Activated naive CD4-positive, alpha-beta T cell (primary cell): ENCODE measurements around the gene ERBIN.
"Not testable (repeated sequence)": the region's sequence is repeated elsewhere in the genome, so short reads cannot be mapped to it uniquely, and the experiment has no call there.

Experiments
- DNase-seq, 4 experiments: peaks; one replicate each; lab custom pipeline; 2025; lab: John Stamatoyannopoulos, UW

Gene ERBIN, protein sequence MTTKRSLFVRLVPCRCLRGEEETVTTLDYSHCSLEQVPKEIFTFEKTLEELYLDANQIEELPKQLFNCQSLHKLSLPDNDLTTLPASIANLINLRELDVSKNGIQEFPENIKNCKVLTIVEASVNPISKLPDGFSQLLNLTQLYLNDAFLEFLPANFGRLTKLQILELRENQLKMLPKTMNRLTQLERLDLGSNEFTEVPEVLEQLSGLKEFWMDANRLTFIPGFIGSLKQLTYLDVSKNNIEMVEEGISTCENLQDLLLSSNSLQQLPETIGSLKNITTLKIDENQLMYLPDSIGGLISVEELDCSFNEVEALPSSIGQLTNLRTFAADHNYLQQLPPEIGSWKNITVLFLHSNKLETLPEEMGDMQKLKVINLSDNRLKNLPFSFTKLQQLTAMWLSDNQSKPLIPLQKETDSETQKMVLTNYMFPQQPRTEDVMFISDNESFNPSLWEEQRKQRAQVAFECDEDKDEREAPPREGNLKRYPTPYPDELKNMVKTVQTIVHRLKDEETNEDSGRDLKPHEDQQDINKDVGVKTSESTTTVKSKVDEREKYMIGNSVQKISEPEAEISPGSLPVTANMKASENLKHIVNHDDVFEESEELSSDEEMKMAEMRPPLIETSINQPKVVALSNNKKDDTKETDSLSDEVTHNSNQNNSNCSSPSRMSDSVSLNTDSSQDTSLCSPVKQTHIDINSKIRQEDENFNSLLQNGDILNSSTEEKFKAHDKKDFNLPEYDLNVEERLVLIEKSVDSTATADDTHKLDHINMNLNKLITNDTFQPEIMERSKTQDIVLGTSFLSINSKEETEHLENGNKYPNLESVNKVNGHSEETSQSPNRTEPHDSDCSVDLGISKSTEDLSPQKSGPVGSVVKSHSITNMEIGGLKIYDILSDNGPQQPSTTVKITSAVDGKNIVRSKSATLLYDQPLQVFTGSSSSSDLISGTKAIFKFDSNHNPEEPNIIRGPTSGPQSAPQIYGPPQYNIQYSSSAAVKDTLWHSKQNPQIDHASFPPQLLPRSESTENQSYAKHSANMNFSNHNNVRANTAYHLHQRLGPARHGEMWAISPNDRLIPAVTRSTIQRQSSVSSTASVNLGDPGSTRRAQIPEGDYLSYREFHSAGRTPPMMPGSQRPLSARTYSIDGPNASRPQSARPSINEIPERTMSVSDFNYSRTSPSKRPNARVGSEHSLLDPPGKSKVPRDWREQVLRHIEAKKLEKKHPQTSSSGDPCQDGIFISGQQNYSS (N-terminal part only)

DNA sequence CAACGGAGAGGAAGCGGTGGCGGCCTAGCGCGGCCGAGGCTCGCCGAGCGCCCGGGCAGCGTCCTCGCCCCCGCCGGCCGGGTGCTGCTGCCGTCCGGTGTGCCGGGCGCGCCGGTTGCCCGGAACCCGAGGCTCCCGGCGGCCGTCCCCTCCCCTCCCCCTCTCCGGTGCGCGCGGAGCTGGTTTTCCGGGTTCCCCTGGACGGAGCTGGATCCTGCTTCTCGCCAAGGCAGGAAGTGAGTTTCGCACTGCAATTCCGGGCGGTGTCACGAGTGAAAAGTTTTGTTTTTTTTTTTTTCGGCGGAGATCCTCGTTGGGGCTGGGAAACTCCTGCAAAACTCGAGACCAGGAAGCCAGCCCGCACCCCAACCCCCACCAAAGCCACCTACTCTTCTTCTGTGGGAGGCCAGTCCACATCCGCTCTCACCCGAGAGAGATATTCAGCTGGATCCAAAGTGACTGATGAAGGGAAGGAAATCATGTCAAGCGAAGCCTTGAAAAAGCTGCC is at the start of gene ERBIN:
Gene ERBIN (plus strand): TSS at position 300 of the 508 bp plus-strand sequence. CDS start 66,144 bp downstream, outside the sequence.
- peak; percentile 24 to 64 (median 52) for DNase-seq

DNA sequence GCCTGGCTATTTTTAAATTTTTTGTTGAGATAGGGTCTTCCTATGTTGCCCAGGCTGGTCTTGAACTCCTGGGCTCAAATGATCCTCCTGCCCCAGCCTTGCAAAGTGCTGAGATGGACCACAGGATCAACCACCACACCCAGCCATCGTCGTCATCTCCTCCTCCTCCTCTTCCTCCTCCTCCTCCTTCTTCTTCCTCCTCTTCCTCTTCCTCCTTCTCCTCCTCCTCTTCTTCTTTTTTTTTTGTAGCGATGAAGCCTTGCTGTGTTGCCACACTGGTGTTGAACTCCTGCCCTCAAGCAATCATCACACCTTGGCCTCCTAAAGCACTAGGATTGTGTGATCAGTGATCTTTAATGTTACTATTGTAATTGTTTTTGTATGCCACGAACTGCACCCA is 49.4 kb upstream of the ERBIN start:
- no peak for DNase-seq

DNA sequence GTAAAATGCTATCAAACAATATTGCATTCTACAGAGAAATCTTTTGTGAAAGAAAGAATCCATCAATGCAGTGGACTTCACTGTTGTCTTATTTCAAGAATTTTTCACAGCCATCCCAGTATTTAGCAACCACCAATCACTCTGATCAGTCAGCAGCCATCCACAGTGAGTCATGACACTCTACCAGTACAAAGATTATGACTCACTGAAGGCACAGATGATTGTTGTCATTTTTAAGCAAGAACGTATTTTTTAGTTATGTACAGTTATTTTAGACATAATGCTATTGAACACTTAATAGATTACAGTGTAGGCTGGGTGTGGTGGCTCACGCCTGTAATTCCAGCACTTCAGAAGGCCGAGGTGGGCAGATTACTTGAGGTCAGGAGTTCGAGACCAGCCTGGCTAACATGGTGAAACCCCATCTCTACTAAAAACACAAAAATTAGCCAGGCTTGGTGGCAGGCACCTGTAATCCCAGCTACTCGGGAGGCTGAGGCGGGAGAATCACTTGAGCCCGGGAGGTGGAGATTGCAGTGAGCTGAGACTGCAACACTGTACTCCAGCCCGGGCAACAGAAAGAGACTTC is 46.6 kb upstream of the ERBIN start:
- not testable (repeated sequence) for DNase-seq

DNA sequence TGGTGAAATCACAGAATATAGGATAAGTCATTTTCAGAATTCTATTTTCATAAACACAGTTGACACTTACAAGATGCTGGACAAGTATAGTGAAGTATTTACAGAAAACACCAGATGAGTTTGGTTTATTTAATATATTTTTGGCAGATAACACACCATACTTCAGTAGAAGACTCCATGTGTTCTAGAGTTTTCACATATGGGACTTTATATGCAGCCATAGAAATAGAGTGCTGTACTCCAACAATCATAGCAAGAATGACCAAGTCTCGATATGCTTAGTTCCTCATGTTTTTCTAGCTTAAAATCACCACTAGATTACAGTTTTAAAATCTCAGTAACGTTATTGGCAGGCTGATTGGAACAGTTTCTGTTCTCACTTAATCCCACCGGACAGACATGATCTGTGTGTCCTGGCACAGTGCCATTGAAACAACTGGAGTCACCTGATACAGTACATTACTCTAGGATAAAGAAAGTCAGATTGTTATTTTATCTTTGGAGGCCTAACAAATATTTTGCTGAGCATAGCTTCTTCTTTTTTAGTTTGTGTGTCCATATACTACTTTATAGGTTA is 45.8 kb upstream of the ERBIN start:
- DNase-seq, result no peak

DNA sequence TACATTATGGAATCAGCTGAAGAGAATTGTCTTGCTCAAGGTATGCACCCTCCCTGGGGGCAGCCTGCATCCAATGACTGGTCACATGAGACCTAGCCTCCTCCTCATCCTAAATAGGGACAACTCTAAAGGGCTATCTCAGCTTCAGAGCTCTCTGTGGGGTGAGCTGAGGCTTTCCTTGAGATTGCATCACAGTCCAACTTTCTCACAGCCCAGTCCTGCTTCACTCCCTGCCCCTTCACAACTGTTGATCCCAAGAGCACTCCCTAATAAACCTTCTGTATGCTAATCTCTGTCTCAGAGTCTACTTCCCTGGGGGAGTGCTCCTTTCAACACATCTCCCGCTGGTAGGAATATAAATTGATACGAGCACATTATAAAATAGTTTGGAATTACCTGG is 44.1 kb upstream of the ERBIN start:
- no peak for DNase-seq

DNA sequence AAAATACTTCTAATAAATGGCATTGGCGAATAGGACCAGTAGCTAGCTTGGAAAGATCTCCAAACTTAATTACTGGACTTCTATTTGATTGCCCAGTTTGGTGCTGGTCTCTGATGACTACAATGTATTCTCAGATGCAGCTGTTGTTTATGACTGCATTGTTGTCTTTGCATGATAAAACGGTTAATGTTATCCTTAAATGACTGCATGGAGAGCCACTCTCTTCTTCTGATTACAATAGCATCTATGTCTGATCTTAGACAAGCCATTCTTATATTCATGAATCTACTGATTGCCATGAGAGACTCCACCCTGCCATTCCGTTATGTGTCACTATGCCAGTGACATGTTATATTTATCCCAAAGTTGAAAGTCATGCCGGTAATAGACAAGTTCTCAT is 42.9 kb upstream of the ERBIN start:
- no peak for DNase-seq

DNA sequence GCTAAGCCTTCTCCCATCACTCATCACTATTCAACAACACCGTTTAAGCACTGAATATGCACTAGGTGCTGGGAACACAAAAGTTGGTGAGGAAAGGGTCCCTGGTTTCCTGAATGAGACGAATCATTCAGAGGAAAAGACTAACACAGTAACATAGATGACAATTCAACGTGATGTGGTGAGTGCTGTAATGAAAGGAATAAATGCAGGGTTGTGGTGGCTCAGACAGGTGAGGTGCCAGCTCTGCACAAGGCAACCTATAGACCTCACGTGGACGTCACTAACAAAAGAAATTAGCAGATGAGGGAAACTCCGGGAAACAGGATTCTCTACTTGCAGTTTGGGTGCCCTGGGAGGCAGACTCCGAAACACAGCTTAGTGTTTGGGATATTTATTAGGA is 40.0 kb upstream of the ERBIN start:
- no peak for DNase-seq

DNA sequence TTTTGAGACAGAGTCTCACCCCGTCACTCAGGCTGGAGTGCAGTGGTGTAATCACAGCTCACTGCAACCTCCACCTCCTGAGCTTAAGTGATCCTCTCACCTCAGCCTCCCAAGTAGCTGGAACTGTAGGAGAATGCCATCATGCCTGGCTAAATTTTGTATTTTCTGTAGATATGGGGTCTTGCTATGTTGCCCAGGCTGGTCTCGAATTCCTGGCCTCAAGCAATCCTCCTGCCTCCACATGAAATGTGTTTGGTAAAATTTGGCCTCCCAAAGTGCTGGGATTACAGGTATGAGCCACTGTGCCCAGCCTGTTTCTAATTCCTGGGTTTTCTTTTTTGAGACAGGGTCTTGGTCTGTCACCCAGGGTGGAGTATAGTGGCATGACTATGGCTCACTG is 34.4 kb upstream of the ERBIN start:
- not testable (repeated sequence) for DNase-seq

DNA sequence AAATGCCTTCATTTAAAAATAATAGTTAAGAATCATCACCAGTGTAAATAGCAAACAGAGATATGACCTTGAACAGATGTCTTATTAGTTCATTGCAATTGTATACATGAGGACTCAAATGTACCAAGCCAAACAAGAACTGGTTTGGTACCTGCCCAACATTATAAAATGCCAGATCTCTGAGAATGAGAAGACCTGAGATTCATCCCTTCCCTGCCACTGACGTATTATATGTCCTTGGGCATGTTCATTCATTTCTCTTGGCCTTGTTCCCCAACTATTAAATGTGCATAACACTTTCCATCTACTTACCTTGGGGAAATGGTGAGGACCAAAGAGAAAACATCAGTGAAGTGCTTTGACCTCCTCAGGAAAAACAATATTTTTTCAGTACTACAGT is 33.6 kb upstream of the ERBIN start:
- no peak for DNase-seq

DNA sequence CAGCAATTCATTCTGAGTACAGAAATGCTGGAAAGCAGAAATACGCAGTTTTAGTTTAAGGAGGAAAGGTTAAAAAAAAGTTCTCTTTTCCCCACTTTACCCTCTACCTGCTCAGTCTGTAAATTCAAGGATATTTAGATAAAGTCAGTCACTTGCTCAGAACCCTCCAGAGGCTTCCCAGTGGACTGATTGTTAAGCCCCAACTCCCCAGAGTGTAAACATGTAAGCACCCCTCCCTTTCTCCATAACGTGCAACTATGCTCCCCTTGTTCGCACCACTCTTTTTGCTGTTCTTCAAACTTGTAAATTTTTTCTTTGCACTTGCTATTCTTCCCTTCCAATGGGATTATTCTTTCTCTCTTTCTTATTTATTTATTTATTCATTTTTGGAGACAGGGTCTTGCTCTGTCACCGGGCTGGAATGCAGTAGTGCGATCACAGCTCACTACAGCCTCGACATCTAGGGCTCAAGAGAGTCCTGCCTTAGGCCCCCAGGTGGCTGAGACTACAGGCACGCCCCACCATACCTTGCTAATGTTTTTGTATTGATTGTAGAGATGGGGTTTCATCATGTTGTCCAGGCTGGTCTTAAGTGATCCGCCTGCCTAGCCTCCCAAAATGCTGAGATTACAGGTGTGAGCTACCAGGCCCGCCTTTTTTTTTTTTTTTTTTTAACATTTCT is 32.5 kb upstream of the ERBIN start:
- no peak for DNase-seq

DNA sequence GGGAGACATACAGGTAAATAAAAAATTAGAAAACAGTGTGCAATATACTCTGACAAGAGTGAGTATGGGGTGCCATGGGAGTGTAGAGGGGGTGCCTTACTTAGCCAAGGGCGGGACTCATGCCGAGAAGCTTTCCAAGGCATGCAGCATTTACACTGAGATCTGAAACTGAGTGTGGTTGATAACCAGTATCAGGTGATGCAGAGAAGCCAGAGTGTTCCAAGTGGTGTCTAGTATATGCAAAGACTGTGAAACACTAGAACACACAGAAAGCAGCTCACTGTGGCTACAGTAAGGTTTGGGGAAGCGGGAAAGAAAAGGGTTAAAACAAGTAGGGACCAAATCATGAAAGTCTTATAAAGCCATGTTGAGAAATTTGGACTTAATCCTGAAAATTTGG is 30.5 kb upstream of the ERBIN start:
- no peak for DNase-seq

DNA sequence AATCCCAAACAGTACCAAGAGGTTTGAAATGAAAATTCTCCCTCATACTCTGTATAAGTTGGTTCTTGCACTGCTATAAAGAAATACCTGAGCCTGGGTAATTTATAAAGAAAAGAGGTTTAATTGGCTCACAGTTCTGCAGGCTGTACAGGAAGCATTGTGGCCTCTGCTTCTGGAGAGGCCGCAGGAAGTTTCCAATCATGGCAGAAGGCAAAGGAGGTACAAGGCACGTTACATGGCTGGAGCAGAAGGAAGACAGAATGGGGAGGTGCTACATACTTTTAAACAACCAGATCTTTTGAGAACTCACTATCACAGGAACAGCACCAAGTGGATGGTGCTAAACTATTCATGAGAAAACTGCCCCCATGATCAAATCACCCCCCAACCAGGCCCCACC is 25.6 kb upstream of the ERBIN start:
- no peak for DNase-seq

DNA sequence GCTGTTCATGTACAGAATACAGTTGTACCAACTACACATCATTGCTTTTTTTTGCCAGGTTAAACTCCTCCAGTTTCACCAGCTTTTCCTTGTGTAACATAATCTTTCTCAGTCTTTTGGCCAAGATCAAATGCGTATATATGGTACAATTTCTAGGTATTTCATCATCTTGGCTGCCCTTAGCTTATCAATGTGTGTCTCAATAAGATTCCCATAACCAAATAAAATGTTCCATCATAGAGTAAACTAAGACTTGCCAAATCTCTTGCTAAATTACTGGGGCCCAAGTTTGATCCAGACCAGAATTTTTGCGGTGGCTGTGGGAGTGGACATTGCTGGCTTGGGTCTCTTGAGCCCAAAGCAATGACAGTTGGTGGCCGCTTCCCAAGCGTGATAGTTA is 24.3 kb upstream of the ERBIN start:
- DNase-seq, result no peak

DNA sequence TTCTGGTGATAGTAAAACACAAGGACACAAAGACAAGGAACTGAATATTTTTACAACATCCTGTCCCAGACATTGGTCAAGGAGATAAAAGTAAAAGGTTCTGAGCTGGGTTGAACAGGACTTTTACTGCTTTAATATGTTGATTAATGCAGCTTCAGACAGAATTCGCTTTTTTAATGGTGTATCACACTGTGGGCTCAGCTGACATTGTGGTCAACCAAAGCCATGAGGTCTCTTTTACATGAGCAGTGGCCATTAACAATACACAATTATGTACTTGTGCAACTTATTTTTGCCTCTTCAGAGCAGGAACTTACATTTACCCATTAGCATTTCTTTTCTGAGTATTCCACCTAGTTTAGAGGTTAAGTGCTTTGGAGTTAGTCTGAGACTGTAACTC is 22.8 kb upstream of the ERBIN start:
- DNase-seq, result no peak

DNA sequence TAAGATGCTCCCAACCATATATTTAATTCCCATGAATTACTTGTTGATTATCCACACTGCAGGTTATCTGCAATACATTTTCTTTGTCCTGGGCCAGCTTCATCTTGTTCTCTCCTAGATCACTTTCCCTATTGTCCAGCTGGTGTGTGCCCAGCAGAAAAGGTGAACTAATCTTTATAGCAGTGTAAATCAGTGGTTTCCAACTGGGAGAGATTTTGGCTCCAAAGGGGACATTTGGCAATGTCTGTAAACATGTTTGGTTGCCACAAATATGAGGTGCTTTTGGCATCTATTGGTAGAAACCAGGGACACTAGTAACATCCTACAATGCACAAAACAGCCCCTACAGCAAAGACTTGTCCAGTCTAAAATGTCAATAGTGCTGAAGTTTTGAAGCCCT is 20.1 kb upstream of the ERBIN start:
- no peak for DNase-seq

DNA sequence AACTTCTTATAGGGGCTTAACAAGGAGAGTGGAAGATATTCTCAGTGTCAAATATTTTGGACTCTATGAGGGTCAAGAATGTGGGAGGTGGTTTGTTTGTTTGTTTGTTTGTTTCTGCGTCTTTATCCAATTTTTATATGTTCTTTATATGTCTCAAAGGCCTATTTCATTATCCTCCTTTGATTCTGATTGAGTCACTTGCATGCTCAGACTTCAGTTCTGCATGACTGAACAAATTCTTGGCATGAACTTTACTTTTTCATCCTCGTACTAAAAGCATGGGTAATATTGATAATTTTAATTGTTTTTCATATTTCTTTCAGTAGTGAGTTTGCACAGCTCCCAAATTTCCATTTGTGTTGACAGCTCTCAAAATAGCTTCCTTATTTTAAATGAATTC is 19.2 kb upstream of the ERBIN start:
- DNase-seq, result no peak

DNA sequence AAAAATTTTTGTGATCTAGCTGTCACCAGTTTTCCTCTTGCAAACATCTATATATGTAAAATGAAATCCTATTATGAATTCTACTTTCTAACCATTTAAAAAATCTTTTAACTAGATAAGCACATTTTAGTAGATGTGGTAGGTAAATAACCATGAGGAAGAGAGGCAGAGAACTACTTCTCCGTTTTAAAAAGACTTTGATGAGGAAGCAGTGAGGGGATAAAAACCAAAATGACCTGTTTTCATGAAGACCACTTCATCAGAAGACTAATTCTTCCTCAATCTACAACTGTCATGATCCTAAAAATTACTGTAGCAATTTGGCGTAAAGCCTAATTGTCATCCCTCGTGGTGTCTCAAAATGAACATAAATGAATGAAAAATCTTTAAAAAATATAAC is 15.7 kb upstream of the ERBIN start:
- DNase-seq, result no peak

DNA sequence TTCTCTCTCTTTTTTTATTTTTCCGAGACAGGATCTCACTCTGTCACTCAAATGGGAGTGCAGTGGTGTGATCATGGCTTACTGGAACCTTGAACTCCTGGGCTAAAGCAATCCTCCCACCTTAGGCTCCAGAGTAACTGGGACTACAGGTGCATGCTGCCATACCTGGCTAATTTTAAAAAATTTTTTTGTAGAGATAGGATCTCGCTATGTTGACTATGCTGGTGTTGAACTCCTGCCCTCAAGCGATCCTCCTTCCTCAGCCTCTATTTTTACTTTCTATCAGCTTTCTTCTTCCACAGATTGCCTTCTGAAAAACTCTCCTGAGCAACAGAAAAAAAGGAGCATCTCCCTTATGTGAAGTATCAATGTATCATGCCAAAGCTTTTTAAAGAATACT is 14.1 kb upstream of the ERBIN start:
- no peak for DNase-seq

DNA sequence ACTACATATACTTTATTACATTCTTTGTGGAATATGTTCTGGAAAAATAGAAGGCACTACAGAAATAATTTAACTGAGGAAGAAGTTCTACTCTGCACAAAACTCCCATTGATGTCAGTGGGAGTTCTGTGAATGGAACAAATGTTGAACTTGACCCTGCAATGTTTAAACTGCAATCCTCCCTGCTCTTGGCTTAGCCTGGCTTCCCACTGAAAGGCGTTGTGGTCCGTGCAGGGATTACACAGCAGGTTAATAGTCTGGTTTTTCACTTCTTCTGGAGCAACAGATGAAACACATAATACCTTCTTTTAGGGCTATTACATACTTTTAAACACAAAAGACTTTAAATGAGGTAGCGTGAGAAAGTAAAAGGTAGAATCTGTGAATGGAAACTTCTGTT is 12.9 kb upstream of the ERBIN start:
- no peak for DNase-seq

DNA sequence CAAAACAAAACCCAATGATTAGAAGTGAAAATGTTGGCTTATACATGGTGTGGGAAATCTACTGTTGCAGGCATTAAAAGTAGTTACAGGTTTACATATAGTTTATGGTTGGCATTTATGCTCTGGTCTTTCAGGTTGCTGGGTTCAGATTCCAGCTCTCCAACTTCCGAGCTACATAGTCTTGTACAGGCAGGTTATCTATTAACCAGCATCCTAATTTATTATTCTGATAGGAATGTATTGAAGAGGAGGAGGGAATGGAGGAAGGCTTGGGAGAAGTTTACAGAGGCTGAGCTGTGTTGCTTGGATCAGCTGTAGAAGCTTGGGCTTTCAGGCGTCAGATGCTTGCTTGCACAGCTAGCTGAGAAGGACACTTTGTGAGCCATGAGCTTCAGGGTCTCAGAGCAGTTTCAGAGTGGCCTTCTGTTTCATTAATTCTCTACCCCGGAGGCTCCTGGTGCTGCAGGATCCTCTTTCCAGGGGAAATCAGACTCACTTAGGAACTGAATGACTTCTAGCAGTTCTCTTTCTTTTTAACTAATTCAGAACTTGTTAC is 11.7 kb upstream of the ERBIN start:
- DNase-seq, result no peak

DNA sequence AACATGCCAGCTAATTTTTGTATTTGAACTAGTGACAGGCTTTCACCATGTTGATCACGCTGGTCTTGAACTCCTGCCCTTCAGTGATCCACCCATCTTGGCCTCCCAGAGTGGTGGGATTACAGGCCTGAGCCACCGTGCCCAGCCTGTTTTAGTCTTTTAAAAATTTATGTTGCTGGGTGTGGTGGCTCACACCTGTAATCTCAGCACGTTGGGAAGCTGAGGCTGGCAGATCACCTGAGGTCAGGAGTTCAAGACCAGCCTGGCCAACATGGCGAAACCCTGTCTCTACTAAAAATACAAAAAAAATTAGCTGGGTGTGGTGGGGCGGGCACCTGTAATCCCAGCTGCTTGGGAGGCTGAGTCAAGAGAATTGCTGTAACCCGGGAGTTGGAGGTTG is 10.7 kb upstream of the ERBIN start:
- DNase-seq, result not testable (repeated sequence)
